G401.6 (cell line): ENCODE measurements around the gene MAP4K3.

Experiments
- FAIRE-seq: peaks from 2 replicates; lab custom pipeline; 2012; peaks lifted over from hg19 to GRCh38; lab: Jason Lieb, UNC

MAP4K3 gene

DNA sequence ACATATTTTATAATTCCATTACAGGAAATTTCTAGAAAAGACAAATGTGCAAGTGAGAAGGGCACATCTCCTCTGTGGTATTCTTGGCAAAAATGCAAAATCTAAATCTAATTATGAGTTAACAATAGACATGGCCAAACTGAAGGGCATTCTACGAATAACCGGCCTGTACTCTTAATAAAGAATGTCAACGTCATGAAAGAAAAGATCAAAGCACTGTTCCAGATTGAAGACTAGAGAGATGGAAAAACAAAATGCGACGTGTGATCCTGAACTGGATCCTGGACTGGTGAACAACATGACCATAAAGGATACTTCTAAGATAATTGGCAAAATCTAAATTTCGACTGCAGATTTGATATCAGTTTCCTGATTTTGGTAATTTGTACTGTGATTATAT lies 196.3 kb downstream of the MAP4K3 start:
- no peak for FAIRE-seq

- no peak for FAIRE-seq
These were observed 202.3 kb downstream of the MAP4K3 start for GRCh38 chr2:39234754-39235153.

GRCh38 chr2:39232141-39232540 lies 204.9 kb downstream of the MAP4K3 start:
- FAIRE-seq: peak; percentile 64

- no peak for FAIRE-seq
These were observed 208.5 kb downstream of the MAP4K3 start for GRCh38 chr2:39228413-39229209.

DNA sequence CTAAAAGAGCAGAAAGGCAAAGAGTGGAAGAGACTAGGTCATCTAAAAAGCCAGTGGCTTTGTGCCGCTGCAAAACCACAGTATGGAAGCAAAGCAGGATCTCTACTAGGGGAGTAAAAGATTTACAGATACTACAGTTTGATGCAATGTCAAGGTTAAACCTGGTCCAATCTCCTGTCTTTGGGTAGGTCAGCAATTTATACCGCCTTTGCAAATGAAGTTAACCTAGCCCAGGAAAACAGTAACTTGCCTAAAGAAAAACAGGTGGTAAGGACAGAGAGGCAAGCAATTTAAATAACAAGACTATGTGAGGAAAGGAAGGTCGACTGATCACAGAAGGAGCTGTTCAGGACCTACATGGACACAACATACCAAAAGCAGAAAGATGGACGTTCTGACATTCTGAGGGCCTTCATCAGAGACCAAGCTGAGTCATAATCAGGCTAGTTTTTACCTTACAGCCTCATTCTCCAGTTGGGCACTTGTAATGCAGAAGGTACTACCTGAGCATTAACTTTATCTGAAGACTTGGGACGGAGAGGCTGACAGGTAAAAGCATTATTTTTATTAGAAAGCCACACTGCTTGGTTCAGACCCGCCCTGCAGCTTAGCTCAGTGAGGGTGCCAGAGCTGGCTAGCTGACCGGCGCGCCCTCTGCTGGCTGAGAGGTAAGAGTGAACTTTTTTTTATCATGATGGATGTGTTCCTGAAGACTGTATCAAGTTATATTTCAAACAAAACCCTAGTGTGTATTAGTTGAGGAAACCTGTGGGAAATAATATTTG lies 209.3 kb downstream of the MAP4K3 start:
- FAIRE-seq: peak; percentile 95

DNA sequence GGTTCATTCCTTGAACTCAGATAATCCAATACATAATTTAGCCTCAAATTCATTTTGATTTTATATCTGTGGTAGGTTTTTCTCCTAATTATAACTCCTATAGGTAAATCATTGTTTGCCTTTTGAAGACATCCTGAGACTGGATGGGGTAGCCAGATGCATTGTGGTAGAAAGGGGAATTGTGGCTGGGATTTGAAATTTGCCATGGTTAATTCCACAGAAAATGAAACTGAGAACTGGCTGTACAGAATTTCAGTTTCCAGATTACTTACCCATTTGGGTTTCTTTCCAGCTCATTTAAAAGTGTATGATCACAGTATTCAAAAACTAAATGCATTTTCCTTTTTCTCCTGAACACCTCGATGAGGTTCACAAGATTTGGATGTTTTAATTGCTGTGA lies 211.5 kb downstream of the MAP4K3 start:
- no peak for FAIRE-seq

DNA sequence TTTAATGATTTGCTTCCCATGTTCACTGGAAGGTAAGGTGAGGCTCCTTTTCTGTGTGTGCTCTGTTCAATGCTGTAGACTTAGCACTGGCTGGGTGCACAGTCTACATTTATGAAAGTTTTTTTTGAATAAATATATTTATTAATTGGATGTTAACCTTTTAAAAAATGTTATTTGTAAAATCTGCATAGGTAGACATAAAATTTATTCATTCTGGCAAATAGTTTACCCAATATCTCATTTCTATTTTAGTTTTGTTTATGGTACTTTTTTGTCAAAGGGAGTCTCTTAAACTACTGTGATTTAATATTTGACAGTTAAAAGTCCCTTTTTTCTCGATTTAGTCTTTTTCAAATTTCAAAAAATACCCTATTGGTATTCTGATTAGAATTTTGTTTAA lies 213.2 kb downstream of the MAP4K3 start:
- peak; percentile 36 for FAIRE-seq

DNA sequence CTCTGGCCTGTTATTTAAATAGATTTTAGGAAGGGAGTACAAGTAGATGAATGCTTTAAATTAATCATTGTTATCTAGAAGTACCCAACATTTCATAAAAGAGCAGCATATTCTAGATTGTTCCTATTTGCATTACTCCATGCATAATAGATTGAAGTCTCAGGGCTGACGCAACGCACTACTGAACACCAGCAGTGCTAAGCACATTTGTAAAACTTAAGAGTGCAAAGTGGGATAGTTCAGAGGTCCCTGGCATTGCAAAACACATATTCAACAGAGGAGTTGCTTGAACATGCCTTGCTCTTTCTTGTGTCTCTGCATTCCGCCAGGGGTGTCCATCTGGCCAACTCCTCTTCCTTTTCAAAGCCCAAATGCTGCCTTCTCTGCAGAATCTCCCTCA lies 215.6 kb downstream of the MAP4K3 start:
- no peak for FAIRE-seq

DNA sequence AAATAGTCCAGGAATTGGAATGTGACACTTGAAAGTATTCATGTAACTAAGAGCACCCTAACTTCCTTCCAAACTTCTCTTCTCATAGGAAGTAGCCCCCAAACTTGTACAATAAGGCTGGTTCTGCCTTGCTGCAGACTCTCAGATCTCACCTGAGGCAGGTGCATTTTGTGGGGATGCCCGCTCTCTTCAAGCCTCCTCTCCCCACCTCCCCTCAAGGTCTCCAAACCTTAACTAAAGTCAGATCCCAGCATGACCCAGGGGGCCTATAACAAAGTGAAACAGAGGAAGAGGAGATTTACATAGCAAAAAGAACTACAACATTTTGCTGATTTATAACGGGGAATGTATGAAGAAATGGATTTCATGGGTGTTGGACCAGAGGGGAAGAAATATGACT lies 216.9 kb downstream of the MAP4K3 start:
- FAIRE-seq: no peak

DNA sequence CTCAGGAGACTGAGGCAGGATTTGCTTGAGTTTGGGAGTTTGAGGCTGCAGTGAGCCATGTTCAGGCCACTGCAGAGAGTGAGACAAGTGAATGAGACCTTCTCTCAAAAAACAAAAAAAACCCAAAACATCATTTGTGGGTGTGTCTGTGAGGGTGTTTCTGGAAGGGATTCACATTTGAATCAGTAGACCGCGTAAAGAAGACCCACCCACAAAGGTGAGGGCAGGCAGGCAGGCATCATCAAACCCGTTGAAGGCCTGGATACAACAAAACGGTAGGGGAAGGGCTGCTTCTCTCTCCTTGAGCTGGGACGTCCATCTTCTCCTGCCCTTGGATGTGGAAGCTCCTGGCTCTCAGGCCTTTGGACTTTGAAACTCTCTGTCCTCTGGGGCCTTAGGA lies 218.7 kb downstream of the MAP4K3 start:
- FAIRE-seq: no peak

GRCh38 chr2:39217192-39217550 lies 219.9 kb downstream of the MAP4K3 start:
- no peak for FAIRE-seq

- FAIRE-seq: no peak
These were observed 220.5 kb downstream of the MAP4K3 start for GRCh38 chr2:39216346-39217191.

GRCh38 chr2:39215545-39215944 lies 221.5 kb downstream of the MAP4K3 start:
- FAIRE-seq: no peak

DNA sequence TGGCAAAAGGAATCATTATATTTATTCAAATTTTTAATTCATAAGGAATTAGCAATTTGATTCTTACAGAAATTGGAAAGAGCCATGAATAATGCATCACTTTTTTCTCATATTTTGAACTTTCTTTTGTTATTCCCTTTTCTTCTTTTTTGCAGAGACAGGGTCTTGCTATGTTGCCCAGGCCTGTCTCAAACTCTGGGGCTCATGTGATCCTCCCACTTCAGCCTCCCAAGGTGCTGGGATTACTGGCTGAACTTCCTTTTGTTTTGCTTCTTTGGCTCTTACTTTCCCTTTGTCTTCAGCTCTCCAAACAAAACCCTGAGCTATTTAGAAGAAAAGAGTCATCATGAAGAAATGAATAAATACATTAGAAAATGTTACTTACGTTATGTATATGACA lies 224.1 kb downstream of the MAP4K3 start:
- no peak for FAIRE-seq

DNA sequence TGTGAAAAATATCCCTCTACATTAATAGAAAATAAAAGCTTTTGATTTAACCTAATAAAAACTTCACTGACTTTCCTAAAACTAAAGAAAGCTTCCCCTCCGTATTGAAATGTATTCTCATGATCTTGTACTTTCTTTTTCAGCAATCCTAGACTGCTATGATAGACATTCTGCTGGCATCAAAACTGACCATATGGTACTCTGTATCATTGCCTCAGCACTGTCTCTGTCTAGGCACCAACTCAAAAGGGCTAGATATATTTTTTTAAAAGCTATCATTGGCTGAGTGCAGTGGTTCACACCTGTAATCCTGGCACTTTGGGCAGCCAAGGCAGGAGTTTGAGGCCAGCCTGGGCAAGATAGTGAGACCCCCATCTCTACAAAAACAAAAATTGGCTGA lies 226.2 kb downstream of the MAP4K3 start:
- no peak for FAIRE-seq

DNA sequence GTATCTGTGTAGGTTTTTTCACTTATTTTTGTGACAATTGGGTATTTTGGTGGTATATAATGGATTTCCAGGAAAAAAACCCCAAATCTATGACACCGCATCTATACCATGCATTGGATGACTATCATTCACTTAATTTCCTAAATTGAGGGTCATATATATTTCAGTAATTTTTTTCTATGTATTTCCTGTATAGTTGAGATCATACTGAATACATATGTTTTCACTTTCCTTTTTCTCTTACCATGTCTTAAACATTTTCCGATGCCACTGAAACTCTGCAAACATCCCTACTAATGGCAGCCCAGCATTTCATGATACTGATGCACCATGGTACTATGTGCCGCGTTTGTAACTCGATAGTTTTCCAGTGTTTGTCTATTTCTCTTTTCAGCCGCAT lies 233.7 kb downstream of the MAP4K3 start:
- FAIRE-seq: no peak

DNA sequence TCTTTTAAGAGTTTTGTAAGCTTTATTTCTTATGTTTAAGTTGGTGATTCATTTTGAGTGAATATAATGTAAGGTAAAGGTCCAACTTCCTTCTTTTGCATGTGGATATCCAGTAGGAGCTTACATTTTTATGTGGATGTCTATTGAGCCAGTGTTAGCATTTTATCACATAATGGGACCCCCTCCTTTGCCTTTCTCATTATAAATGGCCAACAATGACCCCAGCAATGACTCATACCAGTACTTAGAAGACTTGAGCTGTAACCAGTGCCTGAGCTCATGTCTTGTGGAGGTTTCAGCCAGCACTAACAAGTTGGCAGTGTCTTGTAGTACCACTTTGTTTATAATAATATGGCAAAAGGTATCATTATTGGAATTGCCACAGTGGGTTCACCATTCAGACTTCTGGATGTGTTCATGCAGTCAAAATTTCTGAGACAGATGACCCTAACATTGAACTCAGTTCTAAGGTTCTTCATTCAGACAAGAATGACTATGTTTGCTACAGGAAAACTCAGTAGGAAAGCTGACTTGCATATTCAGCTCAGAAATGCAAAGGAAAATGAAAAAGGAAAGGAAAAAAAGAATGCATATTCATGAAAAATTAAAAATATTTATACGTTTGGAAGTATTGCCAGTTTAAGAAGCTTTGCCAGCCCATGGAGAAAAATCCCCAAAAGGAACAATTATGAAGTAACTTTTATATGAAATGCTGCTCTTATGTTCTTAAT lies 234.3 kb downstream of the MAP4K3 start:
- no peak for FAIRE-seq
